B cell (primary cell): ENCODE results near the gene CAMK1D.

Experiments
- CTCF ChIP-seq: fragments of 200-600 bp; IDR thresholded peaks from one replicate; pipeline ENCODE4 v1.8.0; 2022; ENCODE audit warnings: antibody characterized with exemption, mild to moderate bottlenecking
- EZH2 ChIP-seq: IDR thresholded peaks from 2 replicates; pipeline ENCODE4 v1.6.1; 2012; ENCODE audit warnings: borderline replicate concordance, low read depth, mild to moderate bottlenecking, moderate library complexity, low read length; ENCODE audit not compliant: insufficient read depth, poor library complexity, severe bottlenecking

GRCh38 chr10:12799144-12799543 lies 449.8 kb downstream of the CAMK1D start:
- TF ChIP-seq CTCF (no peak), EZH2 (no peak)
